GM12878 (cell line): ENCODE measurements around the gene CREG1. TPM values are rescaled to one million over a fixed set of nuclear protein-coding genes. Genes with fewer than 3 reads are reported as not detected.

Experiments
- ATAC-seq: fragments of 200-7000 bp; cut with Tn5 transposase; 3 replicates; pipeline ENCODE4 v1.9.1; 2020; ENCODE audit warnings: mild to moderate bottlenecking, moderate library complexity
- BruUV-seq: library from RNA; stranded (reverse); fragments of 400-500 nt; replicated peaks from 2 replicates; lab custom pipeline; 2021; lab: Mats Ljungman, UMichigan
- CTCF ChIA-PET: fragments of 300-600 bp; sonication (Branson Sonifier 250); formaldehyde crosslinking; extraction: SDS; loops from one replicate; lab custom pipeline; 2021; ENCODE audit warnings: inconsistent platforms; lab: Yijun Ruan, JAX
- POLR2A ChIA-PET: fragments of 350-600 bp; formaldehyde crosslinking; extraction: SDS; loops from one replicate; lab custom pipeline; 2021; ENCODE audit warnings: inconsistent platforms; lab: Charles Lee
- RAD21 ChIA-PET: fragments of 300-600 bp; sonication (Branson Sonifier 250); formaldehyde crosslinking; loops from one replicate; lab custom pipeline; 2023; ENCODE audit warnings: antibody characterized with exemption; ENCODE audit not compliant: unreplicated experiment; lab: Charles Lee
- SMC1A ChIA-PET: fragments of 300-600 bp; sonication (Branson Sonifier 250); formaldehyde crosslinking; loops from one replicate; lab custom pipeline; 2023; ENCODE audit not compliant: unreplicated experiment, uncharacterized antibody; lab: Charles Lee
- DNase-seq: peaks from one replicate; pipeline ENCODE4 v3.0.0-alpha.2; 2011; ENCODE audit warnings: low read depth, low spot score
- FAIRE-seq: peaks from 3 replicates; lab custom pipeline; 2011; peaks lifted over from hg19 to GRCh38; lab: Jason Lieb, UNC
- H2AFZ ChIP-seq: 2 replicates; pipeline ENCODE4 v1.6.0; 2011; ENCODE audit warnings: low read depth, low read length, control low read depth; ENCODE audit not compliant: control insufficient read depth
- H3K27ac ChIP-seq: 2 replicates; pipeline ENCODE4 v1.5.1; 2011; ENCODE audit warnings: control low read depth; ENCODE audit not compliant: control insufficient read depth, insufficient read depth
- H3K27me3 ChIP-seq, 2 experiments: replicated peaks in 1 of 2; 2 replicates each; pipeline versions ENCODE4 v1.6.0 to v1.6.1; 2011; ENCODE audit warnings: low read length in 1 of 2; ENCODE audit not compliant: control insufficient read depth in 2 of 2, insufficient read depth in 2 of 2
- H3K36me3 ChIP-seq, 2 experiments: 2 replicates each; pipeline ENCODE4 v1.5.1; 2011; ENCODE audit warnings: low read length in 1 of 2; ENCODE audit not compliant: control insufficient read depth in 2 of 2, insufficient read depth in 2 of 2
- H3K4me1 ChIP-seq: 2 replicates; pipeline ENCODE4 v1.6.1; 2011; ENCODE audit warnings: mild to moderate bottlenecking, low read length, moderate library complexity, mixed read lengths; ENCODE audit not compliant: control insufficient read depth, insufficient read depth
- H3K4me2 ChIP-seq: 2 replicates; pipeline ENCODE4 v1.6.0; 2011; ENCODE audit warnings: control low read depth; ENCODE audit not compliant: control insufficient read depth, insufficient read depth
- H3K4me3 ChIP-seq: fragments of 200-600 bp; sonication (generic); 2 replicates; pipeline ENCODE4 v1.5.1; 2016
- H3K79me2 ChIP-seq: 2 replicates; pipeline ENCODE4 v1.6.0; 2011; ENCODE audit warnings: low read length; ENCODE audit not compliant: control insufficient read depth, insufficient read depth
- H3K9ac ChIP-seq: 2 replicates; pipeline ENCODE4 v1.8.0; 2011; ENCODE audit warnings: low read length, control low read depth, mixed read lengths; ENCODE audit not compliant: control insufficient read depth, insufficient read depth
- H3K9me3 ChIP-seq: replicated peaks from 3 replicates; pipeline ENCODE4 v1.5.1; 2011; ENCODE audit warnings: mild to moderate bottlenecking, low read length; ENCODE audit not compliant: control insufficient read depth, insufficient read depth
- H4K20me1 ChIP-seq: 2 replicates; pipeline ENCODE4 v1.6.0; 2011; ENCODE audit not compliant: control insufficient read depth, insufficient read depth
- ASH2L ChIP-seq: fragments of 300-600, 200-600 bp; sonication (generic); IDR thresholded peaks from 2 replicates; pipeline ENCODE4 v1.6.1; 2017; ENCODE audit warnings: low read depth, mild to moderate bottlenecking, borderline replicate concordance
- BACH1 ChIP-seq: fragments of 450-650 bp; IDR thresholded peaks from 2 replicates; pipeline ENCODE4 v1.6.1; 2017; ENCODE audit warnings: mild to moderate bottlenecking, borderline replicate concordance
- CBX3 ChIP-seq: fragments of 200-600 bp; sonication (generic); IDR thresholded peaks from 2 replicates; pipeline ENCODE4 v1.6.1; 2016; ENCODE audit warnings: low read depth, borderline replicate concordance
- CHD2 ChIP-seq: IDR thresholded peaks from 2 replicates; pipeline ENCODE4 v1.6.1; 2011; ENCODE audit warnings: low read depth, low read length, improper control_type of control experiment, borderline replicate concordance
- CREM ChIP-seq: IDR thresholded peaks from 2 replicates; pipeline ENCODE4 v1.6.1; 2014; ENCODE audit warnings: antibody characterized with exemption, low read depth
- GABPA ChIP-seq: IDR thresholded peaks from 2 replicates; pipeline ENCODE4 v1.6.1; 2014; ENCODE audit warnings: antibody characterized with exemption, low read depth, mild to moderate bottlenecking, inconsistent platforms
- JUND ChIP-seq: IDR thresholded peaks from 2 replicates; pipeline ENCODE4 v1.6.1; 2012; ENCODE audit warnings: low read depth, mild to moderate bottlenecking, low read length, improper control_type of control experiment, moderate library complexity
- NR2C1 ChIP-seq: fragments of 450-650 bp; IDR thresholded peaks from 2 replicates; pipeline ENCODE4 v1.6.1; 2017; ENCODE audit warnings: antibody characterized with exemption, mild to moderate bottlenecking, moderate library complexity
- NR2F1 ChIP-seq: fragments of 450-650 bp; conservative IDR thresholded peaks from 2 replicates; pipeline ENCODE4 v1.6.1; 2017; ENCODE audit warnings: mild to moderate bottlenecking
- STAT3 ChIP-seq: IDR thresholded peaks from 2 replicates; pipeline ENCODE4 v1.6.1; 2011; ENCODE audit warnings: low read depth, low read length, improper control_type of control experiment
- TCF3 ChIP-seq: IDR thresholded peaks from 2 replicates; pipeline ENCODE4 v1.6.1; 2012; ENCODE audit warnings: low read depth, mild to moderate bottlenecking, low read length, borderline replicate concordance; ENCODE audit not compliant: insufficient read depth
- TCF7 ChIP-seq: IDR thresholded peaks from 2 replicates; pipeline ENCODE4 v1.6.1; 2014; ENCODE audit warnings: antibody characterized with exemption, borderline replicate concordance
- WGBS: methylation state at CpG from one replicate; pipeline ENCODE4 v1.1.6; 2016; ENCODE audit warnings: low lambda C conversion rate; ENCODE audit not compliant: insufficient replicate concordance, insufficient coverage; ENCODE audit errors: missing lambda C conversion rate; 5-methylcytosine and 5-hydroxymethylcytosine counted together
- in situ Hi-C: fragments of 300-500 bp; cut with MboI; formaldehyde crosslinking; loops from 9 replicates; pipeline ENCODE4 v1.14.3; 2018; ENCODE audit warnings: mixed read lengths
- intact Hi-C: fragments of 100-400 bp; cut with micrococcal nuclease; formaldehyde crosslinking; loops from one replicate; pipeline ENCODE4 v1.14.2; 2022; ENCODE audit not compliant: unreplicated experiment
- polyA plus RNA-seq, 11 experiments: library from polyadenylated mRNA; depleted of rRNA in 4 of 11; unstranded in 6 of 11; stranded (reverse) in 5 of 11; fragments of >200 nt; fragmentation: Nextera tagmentation in 4 of 11; fragmentation: Illumina TruSeq in 1 of 11; extraction: Ambion mirVana in 4 of 11; extraction: Trizol in 1 of 11; gene quantifications; 1 replicate in 1 of 11; 2 replicates in 10 of 11; pipeline versions ENCODE4 v1.2.1 to v1.2.3, GENCODE V29; 2011 to 2016; ENCODE audit warnings: inconsistent platforms in 2 of 11, missing spikeins in 2 of 11, low read depth in 1 of 11
- total RNA-seq, 4 experiments: library from RNA; depleted of rRNA in 3 of 4; stranded (reverse); fragments of >200 nt in 3 of 4; fragmentation: Illumina TruSeq in 1 of 4; extraction: Trizol in 1 of 4; gene quantifications; 2 replicates each; pipeline versions ENCODE4 v1.2.1 to v1.2.3, GENCODE V29; 2013 to 2021
- TF ChIP-seq, protein P1 (sequence below): fragments of 150-350 bp; IDR thresholded peaks from 2 replicates; pipeline ENCODE4 v1.6.1; 2016; ENCODE audit warnings: low read depth, low read length
- TF ChIP-seq, protein P2 (sequence below): fragments of 450-650 bp; IDR thresholded peaks from 2 replicates; pipeline ENCODE4 v1.6.1; 2017; ENCODE audit warnings: mild to moderate bottlenecking
- TF ChIP-seq, protein P3 (sequence below): IDR thresholded peaks from 2 replicates; pipeline ENCODE4 v1.6.1; 2012; ENCODE audit warnings: low read length, inconsistent platforms
- TF ChIP-seq, protein P4 (sequence below): IDR thresholded peaks from 2 replicates; pipeline ENCODE4 v1.6.1; 2011; ENCODE audit warnings: low read depth, low read length, improper control_type of control experiment, borderline replicate concordance

Gene CREG1
- total and polyA plus RNA-seq, 10 of the 15 experiments (the other 5 are each of a cell fraction or from before 2014, with no cell fraction given): 5.3 to 43.8 (median 22.1) TPM

DNA sequence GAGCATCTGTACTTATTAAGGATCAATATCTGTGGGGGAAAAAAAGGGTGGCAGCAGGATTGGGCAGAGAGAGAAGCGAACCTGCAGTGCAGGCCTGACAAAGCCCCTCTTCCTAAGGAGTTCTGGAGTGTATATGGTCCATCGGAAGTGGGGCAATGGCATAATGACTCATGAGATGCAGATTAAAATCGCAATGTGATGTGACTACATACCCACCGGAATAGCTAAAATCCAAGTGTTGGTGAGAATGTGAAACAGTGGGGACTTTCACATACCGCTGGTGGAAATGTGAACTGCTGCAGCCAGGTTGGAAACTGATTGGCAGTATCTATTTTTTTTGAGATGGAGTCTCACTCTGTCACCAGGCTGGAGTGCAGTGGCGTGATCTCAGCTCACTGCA lies 8.2 kb upstream of the CREG1 start:
- no peak for TF ChIP-seq NR2F1
- no peak for TF ChIP-seq CREM
- TF ChIP-seq, protein P1, sequence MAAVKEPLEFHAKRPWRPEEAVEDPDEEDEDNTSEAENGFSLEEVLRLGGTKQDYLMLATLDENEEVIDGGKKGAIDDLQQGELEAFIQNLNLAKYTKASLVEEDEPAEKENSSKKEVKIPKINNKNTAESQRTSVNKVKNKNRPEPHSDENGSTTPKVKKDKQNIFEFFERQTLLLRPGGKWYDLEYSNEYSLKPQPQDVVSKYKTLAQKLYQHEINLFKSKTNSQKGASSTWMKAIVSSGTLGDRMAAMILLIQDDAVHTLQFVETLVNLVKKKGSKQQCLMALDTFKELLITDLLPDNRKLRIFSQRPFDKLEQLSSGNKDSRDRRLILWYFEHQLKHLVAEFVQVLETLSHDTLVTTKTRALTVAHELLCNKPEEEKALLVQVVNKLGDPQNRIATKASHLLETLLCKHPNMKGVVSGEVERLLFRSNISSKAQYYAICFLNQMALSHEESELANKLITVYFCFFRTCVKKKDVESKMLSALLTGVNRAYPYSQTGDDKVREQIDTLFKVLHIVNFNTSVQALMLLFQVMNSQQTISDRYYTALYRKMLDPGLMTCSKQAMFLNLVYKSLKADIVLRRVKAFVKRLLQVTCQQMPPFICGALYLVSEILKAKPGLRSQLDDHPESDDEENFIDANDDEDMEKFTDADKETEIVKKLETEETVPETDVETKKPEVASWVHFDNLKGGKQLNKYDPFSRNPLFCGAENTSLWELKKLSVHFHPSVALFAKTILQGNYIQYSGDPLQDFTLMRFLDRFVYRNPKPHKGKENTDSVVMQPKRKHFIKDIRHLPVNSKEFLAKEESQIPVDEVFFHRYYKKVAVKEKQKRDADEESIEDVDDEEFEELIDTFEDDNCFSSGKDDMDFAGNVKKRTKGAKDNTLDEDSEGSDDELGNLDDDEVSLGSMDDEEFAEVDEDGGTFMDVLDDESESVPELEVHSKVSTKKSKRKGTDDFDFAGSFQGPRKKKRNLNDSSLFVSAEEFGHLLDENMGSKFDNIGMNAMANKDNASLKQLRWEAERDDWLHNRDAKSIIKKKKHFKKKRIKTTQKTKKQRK: no peak
- TF ChIP-seq STAT3: no peak
- TF ChIP-seq, protein P2, sequence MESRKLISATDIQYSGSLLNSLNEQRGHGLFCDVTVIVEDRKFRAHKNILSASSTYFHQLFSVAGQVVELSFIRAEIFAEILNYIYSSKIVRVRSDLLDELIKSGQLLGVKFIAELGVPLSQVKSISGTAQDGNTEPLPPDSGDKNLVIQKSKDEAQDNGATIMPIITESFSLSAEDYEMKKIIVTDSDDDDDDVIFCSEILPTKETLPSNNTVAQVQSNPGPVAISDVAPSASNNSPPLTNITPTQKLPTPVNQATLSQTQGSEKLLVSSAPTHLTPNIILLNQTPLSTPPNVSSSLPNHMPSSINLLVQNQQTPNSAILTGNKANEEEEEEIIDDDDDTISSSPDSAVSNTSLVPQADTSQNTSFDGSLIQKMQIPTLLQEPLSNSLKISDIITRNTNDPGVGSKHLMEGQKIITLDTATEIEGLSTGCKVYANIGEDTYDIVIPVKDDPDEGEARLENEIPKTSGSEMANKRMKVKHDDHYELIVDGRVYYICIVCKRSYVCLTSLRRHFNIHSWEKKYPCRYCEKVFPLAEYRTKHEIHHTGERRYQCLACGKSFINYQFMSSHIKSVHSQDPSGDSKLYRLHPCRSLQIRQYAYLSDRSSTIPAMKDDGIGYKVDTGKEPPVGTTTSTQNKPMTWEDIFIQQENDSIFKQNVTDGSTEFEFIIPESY: no peak
- TF ChIP-seq TCF3: no peak
- TF ChIP-seq, protein P3, sequence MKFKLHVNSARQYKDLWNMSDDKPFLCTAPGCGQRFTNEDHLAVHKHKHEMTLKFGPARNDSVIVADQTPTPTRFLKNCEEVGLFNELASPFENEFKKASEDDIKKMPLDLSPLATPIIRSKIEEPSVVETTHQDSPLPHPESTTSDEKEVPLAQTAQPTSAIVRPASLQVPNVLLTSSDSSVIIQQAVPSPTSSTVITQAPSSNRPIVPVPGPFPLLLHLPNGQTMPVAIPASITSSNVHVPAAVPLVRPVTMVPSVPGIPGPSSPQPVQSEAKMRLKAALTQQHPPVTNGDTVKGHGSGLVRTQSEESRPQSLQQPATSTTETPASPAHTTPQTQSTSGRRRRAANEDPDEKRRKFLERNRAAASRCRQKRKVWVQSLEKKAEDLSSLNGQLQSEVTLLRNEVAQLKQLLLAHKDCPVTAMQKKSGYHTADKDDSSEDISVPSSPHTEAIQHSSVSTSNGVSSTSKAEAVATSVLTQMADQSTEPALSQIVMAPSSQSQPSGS: no peak
- TF ChIP-seq BACH1: no peak
- no peak for TF ChIP-seq TCF7
- TF ChIP-seq NR2C1: no peak
- TF ChIP-seq CBX3: no peak
- no peak for TF ChIP-seq CHD2
- TF ChIP-seq GABPA: no peak
- TF ChIP-seq JUND: no peak
- TF ChIP-seq, protein P4, sequence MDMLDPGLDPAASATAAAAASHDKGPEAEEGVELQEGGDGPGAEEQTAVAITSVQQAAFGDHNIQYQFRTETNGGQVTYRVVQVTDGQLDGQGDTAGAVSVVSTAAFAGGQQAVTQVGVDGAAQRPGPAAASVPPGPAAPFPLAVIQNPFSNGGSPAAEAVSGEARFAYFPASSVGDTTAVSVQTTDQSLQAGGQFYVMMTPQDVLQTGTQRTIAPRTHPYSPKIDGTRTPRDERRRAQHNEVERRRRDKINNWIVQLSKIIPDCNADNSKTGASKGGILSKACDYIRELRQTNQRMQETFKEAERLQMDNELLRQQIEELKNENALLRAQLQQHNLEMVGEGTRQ: no peak
- TF ChIP-seq ASH2L: no peak
- 84% methylated on average over 6 of the region's 6 CpGs for WGBS
- ATAC-seq: no peak

More for the DNA sequence above, 8.2 kb upstream of the CREG1 start:
- Histone ChIP-seq H3K4me1 (peaks cover 5% of the 10 kb centered on the region; the same call in 1 of the 2 replicates), H2AFZ (no peak overlapping the region), H3K79me2 (no peaks in the 10 kb centered on the region), H3K36me3 (no peaks in the 10 kb centered on the region), H3K9me3 (no peaks in the 10 kb centered on the region), H3K9ac (no peak overlapping the region), H3K4me2 (no peak overlapping the region), H4K20me1 (no peaks in the 10 kb centered on the region), H3K27me3 (no peaks in the 10 kb centered on the region), H3K27ac (no peak overlapping the region), H3K4me3 (no peak overlapping the region)
- intact Hi-C loops (no loop called here), in situ Hi-C loops (no loop called here)
- ChIA-PET SMC1A (interaction anchor here (0.6 to 1.9 kb wide), 3 partner anchors 8 to 120 kb away, joined by 3 to 6 read pairs (median 3); partner anchors contain the start of gene CREG1), RAD21 (interaction anchor here (1.1 kb wide), 1 partner anchor 39 kb away, joined by 3 read pairs; no protein-coding TSS in a partner anchor), CTCF (interaction anchor here (0.8 to 1.2 kb wide), 2 partner anchors 11 to 21 kb away, joined by 4 read pairs; no protein-coding TSS in a partner anchor), POLR2A (no interaction called here)
- DNase-seq (no peak), FAIRE-seq (no peak)
- BruUV-seq: no TSS peak
